AG09319 (cell line): Measurements from ENCODE around the gene KLHDC10.
"Not testable (repeated sequence)": the region's sequence is repeated elsewhere in the genome, so short reads cannot be mapped to it uniquely, and the experiment has no call there.

Source experiments
- DNase-seq: peaks from one replicate; pipeline ENCODE4 v3.0.0-alpha.2; 2010; ENCODE audit warnings: low read depth; ENCODE audit errors: extremely low read depth
- CTCF ChIP-seq: IDR thresholded peaks from 2 replicates; pipeline ENCODE4 v1.5.1; 2011; ENCODE audit warnings: low read depth, mild to moderate bottlenecking, inconsistent platforms, low read length, moderate library complexity

Gene KLHDC10

GRCh38 chr7:130112662-130113425, 42.5 kb downstream of the KLHDC10 start:
- DNase-seq: no peak
- TF ChIP-seq CTCF: no peak

GRCh38 chr7:130113426-130113805, 43.1 kb downstream of the KLHDC10 start:
- not testable (repeated sequence) for DNase-seq

- TF ChIP-seq CTCF: no peak
- no peak for DNase-seq
Observed at GRCh38 chr7:130113887-130114286, 43.6 kb downstream of the KLHDC10 start.

GRCh38 chr7:130114374-130114773, 44.0 kb downstream of the KLHDC10 start:
- no peak for DNase-seq
- no peak for TF ChIP-seq CTCF

- no peak for DNase-seq
- TF ChIP-seq CTCF: no peak
Observed at GRCh38 chr7:130114776-130115175, 44.4 kb downstream of the KLHDC10 start.

- no peak for DNase-seq
- no peak for TF ChIP-seq CTCF
Observed at GRCh38 chr7:130118294-130118693, 48.0 kb downstream of the KLHDC10 start.

- no peak for TF ChIP-seq CTCF
- no peak for DNase-seq
Observed at GRCh38 chr7:130118801-130119200, 48.5 kb downstream of the KLHDC10 start.

GRCh38 chr7:130123501-130123900, 53.2 kb downstream of the KLHDC10 start:
- no peak for TF ChIP-seq CTCF
- DNase-seq: no peak
